ENCODE data around the gene SEZ6.

SEZ6 gene

GRCh38 chr17:29003289-29003688, 2.5 kb downstream of the SEZ6 start:
- DNase-seq (ENCODE audit: low read depth), result no peak

DNA sequence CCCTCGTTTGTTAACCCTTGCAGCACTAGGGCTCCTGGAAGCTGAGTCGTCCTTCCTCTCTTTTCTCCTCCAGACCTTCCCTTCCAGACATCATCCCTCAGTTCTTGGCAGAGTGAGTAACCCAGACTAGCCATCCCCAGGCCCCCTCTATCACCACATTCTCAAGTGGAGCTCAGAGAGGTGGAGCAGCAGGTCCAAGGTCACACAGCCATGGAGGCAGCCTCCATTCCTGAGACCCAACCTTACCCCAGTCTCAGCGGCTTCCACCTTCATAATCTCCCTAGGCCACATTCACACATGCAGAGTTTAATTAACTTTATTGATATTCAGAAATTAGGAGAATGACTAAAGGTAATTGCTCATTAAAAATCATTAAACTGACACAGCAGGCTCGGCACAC, 3.0 kb downstream of the SEZ6 start:
- no peak for DNase-seq (ENCODE audit: low read depth)

- DNase-seq (ENCODE audit: low read depth), result no peak
These were observed 4.9 kb downstream of the SEZ6 start for GRCh38 chr17:29000973-29001372.

- DNase-seq (ENCODE audit: low read depth), result no peak
These were observed 6.6 kb downstream of the SEZ6 start for GRCh38 chr17:28999206-28999605.

DNA sequence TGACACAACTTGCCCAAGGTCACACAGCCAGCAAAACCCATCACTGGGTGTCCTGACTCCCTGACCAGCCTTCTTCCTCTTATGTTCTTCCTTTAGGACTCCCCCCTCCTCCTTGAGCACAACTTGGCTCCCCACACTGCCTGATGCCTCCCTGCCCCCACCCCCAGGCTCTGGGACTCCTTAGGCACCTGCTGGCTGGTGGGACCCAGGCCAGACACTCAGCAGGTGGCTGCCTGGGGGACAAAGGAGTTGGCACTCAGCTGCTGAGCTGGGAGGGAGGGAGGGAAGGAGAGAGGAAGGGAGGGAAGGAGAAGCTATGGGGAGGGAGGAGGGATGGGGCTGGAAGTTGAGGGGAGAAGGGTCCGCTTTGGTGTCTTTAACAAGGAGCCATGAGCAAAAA, 8.0 kb downstream of the SEZ6 start:
- DNase-seq (ENCODE audit: low read depth), result no peak

DNA sequence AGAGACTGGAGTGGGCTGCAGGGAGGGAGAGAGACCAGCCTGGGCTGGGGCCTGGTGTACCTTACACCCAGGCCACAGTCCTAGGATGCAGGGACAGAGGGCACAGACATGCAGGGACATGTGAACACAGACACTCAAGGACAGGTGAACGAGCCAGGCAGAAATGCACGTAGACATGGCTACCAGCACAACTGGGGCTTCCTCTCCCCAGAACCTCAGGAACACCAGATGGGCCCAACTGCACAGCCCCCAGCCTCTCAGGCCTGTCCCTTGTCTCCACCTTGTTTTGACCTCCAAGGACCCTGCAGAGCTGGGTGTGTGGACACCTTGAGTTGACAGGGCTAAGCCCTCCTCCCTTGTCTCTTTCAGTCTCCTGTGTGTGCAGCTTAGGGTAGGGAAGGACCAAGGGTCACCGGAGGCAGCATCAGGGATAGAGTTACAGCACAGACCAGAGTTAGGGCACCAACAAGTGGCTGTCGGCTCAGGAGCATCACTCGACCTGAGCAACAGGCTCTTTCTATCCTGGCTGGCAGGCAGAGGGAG, 9.2 kb downstream of the SEZ6 start:
- no peak for DNase-seq (ENCODE audit: low read depth)

GRCh38 chr17:28993645-28994426, 12.0 kb downstream of the SEZ6 start:
- no peak for DNase-seq (ENCODE audit: low read depth)

- no peak for DNase-seq (ENCODE audit: low read depth)
These were observed 12.9 kb downstream of the SEZ6 start for GRCh38 chr17:28992625-28993600.

- no peak for DNase-seq (ENCODE audit: low read depth)
These were observed 13.6 kb downstream of the SEZ6 start for GRCh38 chr17:28992185-28992584.

- DNase-seq (ENCODE audit: low read depth), result no peak
These were observed 14.1 kb downstream of the SEZ6 start for GRCh38 chr17:28991779-28992178.

DNA sequence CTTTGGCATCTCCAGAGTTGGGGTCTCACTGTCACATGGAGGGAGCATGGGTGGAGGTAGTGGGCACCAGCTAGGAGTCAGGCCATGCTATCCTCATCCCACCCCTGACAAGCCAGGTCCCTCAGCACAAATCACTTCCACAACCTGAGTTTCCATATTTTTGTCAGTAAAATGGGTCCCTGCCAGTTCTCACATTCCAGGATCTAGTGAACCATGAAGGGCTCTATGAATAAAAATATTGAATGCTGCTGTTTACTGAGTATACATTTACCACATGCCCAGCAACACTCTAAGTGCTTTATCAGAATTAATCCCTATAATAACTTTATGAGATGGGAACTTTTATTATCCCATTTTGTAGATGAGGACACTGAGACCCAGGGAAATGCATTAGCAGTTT, 16.8 kb downstream of the SEZ6 start:
- DNase-seq (ENCODE audit: low read depth), result no peak

- no peak for DNase-seq (ENCODE audit: low read depth)
These were observed 17.4 kb downstream of the SEZ6 start for GRCh38 chr17:28988475-28988874.

DNA sequence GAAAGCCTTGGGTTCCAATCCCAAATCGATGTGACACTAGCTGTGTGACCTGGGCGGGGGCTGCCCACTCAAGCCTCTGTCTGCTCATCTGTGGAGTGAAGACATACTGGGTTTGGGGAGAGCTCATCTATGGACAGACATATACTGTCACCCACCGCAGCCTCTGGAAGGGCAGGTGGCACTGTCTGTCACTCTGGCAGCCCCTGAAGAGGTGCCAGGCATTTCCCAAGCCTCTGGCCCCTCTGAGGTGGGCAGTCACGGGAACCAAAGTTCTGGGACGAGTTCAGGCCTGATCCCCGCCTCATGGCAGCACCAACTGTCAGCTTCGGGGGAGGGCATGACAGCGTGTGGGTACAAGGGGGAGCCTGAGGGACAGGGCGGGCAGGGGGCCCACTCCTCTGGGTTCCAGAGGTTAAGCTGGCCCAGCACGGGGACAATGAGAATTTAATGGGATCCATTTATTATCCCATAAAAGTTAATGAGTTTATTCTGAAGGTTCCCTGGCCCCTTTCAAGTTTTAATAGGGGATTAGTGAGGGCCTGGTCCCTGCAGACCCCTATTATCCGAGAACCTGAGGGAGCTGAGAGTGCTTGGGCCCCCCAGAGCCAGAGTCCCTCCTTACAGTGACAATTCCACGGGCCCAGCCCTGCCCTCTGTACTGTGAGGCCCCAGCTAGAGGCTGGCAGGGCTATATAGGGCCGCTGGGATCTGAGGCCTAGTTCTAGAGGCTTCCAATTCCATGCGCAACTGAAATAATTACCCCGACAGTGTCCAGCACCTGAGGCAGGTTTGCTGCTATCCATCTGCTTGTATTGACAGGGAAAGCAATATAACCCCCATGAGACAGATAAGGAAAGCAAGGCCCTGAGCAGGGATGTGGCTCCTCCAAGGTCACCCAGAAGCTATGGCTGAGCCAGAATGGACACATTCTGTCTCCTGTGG, 18.8 kb downstream of the SEZ6 start:
- no peak for DNase-seq (ENCODE audit: low read depth)

DNA sequence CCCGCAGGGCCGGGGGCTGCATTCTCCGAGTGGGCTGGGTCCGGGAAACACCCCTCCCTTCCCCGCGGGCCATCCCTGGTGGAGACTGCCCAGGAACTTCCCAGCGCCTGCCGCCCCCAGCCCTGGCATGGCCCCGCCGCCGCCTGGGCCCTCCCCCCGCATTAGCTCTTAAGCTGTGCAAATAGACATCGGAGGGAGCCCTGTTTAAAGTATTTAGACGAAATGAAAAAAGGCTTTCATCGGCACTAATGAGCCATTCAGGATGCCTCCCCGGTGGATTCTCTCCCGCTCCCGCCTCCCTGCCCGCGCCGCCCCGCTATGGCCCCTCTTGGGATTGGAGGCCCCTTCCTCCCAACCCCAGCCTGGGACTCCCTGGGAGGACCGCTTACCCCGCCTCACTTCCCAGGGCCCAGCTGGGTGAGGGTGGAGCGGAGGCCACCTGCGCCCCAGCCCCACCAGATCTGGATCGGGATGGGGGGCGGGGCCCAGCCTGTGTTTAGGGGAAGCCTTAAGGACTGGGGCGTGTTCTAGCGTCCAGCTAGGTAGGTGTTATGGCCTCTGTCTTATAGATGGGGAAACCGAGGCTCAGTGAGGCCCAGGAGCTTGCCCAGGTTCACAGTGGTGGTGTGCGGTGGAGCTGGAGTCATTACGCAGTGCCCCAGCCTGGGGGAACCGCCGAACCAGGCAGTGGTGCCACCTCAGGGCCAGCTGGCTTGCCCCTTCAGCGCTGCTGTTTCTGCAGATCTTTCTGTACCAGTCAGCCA, 19.7 kb downstream of the SEZ6 start:
- DNase-seq (ENCODE audit: low read depth), result no peak

DNA sequence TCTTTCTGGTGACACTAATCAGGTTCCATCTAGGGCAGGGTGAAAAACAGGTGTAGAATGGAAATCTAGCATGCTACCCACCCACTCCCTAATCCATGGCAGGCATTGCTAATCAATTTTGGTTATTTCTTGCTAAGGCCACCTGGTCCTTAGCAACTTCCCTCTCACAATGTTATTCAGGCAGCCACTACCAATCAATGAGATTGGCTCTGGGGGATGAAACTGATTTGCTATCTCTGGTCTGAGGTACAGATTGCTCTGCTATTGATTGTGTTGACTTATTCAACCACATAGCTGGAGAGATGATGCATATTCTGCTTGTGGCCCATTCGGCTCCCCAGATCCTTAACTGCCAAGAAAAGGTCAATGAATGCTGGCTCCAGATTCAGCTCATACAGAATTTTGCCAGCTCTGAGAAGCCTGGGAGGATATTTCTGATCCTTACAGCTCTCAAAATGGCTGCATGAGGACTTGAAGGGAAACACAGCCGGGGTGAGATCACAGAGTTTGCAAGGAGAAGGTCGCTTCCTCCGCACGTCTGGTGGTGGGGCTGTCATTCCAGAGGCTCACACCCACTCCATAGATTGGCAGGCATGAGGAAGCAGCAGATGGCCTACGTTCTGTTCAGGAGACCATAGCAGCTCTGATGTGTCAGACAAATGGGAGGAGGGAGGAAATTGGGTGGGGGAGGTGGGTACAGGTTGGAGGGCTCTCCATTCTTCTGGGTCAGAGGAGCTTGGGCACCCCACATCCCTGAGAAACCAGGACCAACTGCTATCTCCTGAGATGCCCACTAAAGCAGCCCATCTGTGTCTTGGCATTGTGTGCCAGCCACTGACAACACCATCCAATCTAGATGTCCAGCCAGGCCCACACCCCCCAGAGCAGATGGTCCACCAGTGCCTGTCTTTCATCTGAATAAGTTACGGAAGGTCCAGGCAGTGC, 22.3 kb downstream of the SEZ6 start:
- DNase-seq (ENCODE audit: low read depth), result no peak

GRCh38 chr17:28982131-28982793, 23.6 kb downstream of the SEZ6 start:
- peak; percentile 11 for DNase-seq (ENCODE audit: low read depth)

DNA sequence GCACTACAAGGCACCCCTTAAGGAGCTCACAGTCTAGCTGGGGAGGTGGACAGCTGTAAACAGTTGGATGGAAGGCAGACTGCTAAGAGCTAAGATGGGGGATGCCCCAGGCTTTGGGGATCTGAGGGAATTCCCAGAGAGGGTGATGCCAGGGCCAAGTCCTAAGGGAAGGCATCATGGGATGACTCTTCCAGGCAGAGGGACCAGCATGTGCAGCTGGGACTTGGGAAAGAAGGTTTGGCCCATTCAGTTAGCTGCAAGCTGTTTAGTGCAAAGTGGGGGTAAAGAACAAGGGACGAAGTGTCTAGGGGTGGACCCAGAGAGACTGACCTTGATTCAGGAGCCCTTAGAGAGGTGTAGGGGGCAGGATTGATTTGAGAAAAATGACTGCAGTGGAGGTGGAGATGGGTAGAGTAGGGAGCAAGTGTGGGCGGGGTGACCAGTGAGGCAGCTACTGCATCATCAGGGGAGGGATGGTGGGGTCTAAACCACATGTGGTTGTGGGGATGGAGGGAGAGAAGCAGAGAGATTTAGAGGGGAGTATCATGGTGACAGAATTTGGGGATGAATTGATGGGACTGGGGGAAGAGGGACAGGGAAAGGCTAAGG, 27.4 kb downstream of the SEZ6 start:
- no peak for DNase-seq (ENCODE audit: low read depth)

DNA sequence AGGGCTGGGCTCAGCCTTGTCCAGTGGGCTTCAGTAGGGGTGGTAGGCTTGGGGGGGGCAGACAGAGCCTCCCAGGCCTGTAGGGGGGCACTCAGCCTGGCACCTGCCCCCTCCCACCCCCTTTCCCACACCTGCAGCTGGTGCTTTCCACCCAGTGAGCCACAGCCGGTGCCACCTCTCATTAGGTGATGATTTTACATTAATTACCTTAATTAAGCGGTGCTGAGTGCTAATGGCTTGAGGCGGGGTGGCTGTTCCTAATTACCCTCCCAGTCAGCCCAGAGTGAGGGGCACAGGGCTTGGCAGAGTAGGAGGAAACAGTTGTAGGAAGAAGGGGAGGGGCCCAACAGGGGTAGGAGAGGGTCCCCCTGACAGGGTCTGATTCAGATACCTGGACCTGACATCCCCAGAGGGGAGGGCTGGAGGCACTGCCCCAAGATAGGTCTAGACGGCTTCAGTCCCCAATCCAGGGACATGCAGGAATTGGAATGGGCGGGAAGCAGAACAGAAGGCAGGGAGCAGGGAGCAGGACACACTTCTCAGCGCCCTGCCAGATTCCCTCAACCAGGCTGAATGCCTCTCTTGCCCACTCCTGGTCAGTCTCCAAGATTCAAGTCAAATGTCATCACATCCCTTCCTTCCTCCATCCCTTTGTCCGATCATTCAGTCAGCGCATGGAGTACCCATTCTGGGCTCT, 28.0 kb downstream of the SEZ6 start:
- no peak for DNase-seq (ENCODE audit: low read depth)

Data from activated T-cell treated with anti-CD3 and anti-CD28 coated beads for 48 hours (primary cell).